ENCODE results near the gene PDZD8.

PDZD8 gene

DNA sequence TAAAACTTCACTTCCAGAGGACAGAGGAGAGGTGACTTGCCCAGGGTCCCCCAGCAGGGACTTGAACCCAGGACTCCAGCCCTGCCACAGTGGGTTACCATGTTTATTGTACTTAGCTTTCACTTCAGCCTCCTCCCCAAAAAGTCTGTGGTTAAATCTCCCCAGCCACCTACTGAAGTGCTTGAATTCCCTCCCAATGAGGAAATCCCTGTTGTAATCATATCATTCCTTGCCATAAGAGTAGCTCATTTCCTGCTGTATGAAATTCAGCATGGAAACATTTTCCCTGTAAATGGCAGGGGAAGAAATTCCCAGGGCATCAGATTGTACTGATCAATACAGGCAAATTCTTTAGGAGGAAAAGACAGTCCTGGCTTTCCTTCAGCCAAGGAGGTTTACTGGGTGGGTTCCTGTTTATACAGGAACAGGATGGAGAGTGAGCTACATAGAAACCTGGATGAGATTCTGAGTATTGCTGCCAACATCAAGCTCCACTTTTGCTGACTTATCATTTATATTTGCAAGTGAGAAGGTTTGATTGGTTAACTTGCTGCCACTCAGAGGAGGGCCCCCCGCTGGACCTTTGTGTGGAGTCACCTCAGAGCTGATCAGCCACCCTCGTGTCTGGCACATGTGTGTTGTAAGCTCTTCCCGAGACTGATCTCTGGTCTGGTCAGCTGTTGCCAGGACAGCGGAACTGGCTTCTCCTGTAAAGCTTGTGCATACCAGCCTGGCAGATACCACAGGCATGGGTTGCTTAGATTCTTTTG lies 16.4 kb upstream of the PDZD8 start:
- DNase-seq, result no peak

DNA sequence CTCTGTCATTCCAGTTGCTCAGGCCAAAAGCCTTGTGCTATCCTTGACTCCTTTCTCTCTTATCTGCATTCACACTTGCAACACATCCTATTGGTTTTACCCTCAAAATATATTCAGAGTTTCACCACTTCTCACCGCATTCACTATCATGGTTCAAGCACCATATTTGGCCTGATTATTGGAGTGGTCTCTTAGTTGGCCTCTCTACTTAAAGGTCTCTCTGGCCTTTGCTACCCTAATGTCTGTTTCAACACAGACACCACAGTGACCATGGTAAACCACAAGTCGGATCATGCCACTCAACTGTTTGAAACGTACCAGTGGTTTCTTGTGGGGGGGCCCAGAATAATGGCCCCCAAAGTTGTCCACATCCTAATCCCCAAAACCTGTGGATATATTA lies 15.2 kb upstream of the PDZD8 start:
- DNase-seq, result no peak

DNA sequence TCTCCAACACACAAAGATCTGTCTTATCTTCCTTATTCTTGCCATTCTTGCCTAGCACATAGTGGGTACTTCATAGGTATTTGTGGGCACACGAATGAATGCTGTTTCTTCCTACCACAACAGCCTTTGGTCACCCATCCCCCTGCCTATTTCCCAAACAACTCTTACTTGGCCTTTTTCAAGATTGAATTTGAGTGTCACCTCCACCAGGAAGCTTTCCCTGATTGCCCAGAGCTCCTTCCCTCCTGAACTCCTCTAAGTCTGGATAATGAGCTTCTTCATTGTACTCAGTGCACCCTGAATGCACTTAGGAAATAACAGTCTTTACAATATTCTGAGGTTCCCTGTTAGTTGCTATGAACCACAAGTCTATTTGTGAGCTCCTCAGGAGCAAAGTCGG lies 11.6 kb upstream of the PDZD8 start:
- DNase-seq, result no peak

DNA sequence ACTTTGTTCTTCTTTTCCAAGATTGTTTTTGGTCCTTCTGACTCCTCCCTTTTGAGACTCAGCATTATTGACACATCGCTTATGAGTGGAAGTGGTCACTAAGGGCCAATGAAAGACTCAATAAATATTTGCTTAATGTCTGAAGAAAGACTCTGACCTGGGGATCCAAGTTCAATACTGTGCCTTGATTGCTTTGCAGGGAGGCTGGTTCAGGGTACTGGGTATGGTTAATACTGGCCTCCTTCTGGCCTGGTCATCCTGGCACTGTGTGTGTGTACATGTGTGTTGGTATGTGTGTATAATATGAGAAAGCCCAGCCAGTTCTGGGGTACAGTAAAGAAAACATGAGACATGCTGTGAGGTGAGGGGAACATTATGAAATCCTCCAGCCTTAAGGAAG lies 7.6 kb upstream of the PDZD8 start:
- no peak for DNase-seq

DNA sequence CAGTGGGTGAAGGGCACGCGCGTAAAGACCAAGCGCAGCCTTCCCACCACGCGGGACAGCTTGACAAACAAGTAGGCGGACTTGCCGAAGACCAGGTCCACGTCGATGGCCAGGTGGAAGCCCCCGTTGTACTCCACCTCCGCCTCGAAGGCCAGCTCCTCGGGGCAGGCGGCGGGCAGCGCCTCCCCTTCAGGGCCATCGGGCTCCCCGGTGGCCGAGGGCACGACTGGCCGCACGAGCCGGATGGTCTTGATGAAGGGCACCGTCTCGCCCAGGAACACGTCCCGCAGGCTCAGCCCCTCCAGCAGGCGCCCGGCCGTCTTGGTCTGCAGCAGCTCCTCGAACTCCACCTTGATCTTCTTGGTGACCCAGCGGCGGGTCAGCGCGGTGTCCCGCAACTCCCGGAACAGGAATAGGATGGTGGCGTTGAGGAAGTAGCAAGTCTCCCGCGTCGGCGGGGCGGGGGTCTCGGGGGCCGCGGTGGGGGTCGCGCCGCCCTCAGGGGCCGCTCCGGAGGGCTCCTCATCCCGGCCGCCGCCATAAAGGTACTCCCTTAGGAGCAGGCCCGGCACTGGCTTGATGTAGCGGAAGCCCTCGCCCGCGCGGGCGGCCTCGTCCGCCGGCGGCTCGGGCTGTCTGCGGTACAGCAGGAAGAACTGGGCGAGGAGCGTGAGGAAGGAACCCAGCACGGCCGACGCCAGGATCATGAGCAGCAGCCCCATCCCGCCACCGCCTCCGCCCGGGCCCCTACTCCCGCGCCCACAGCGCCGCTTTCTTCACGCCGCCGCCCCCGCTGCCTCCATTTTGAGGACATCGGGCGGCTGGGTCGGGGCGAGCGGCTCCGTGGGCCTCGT lies 507 bp downstream of the PDZD8 start:
- no peak for DNase-seq

DNA sequence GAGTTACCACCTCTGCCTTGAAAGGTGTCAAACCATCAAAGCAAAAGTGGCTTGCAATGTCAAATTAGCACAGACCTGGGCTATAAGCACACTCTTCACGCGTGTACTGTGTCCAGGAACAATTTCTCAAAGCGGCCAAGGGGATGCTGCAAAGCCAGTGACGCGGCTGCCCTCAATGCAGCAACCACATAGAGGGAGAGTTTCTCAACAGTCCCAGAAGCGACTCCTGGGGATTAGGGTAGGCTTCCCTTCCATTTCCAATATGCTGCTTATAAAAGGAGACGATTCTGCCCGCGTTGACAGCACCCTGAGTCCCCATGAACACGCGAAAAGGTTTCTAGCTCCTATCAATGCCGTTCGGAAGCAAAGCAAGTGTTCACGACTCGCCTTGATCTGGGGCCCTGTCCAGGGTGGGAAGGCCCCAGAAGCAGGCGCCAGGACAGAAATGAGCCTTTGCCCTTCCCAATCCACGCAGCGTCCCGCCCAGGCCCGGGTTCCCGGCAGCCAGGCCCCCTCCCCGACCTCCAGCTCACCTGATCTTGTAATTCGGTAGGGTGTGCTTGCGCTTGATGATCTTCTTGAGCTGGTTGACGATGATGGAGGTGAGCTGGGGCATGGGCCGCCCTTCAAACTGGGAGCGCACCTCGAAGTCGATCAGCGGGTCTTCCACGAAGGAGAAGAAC lies 1.3 kb downstream of the PDZD8 start:
- peak; percentile 46 to 60 for DNase-seq

DNA sequence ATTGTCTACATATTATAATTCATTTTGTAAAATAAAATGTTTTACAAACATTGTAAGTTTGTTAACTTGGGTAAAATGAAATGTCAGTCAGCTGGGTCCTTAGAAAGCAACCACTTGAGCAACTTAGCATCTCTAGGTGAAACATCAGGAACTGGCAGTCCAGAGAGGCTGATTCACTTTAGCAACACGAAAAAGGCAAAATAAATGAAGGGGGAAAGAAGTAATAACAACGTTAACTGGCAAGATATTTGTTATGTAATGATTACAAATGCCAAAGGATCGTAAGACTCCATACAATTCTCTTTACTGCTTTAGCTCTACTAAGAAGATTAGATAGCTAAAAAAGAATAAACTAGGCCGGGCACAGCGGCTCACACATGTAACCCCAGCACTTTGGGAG lies 5.0 kb downstream of the PDZD8 start:
- DNase-seq, result no peak

DNA sequence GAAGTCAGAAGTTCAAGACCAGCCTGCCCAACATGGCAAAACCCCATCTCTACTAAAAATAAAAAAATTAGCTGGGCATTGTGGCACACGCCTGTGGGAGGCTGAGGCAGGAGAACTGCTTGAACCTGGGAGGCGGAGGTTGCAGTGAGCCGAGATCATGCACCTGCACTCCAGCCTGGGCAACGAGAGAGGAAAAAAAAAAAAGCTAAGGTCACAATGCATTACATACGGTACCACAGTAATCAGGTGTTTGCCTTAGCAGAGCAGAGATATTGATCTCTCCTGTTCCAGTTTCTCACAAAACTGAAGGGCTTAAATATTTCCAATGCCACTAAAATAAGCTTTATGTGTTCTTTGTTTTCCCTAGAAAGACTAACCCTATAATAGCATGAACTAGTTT lies 7.5 kb downstream of the PDZD8 start:
- no peak for DNase-seq

DNA sequence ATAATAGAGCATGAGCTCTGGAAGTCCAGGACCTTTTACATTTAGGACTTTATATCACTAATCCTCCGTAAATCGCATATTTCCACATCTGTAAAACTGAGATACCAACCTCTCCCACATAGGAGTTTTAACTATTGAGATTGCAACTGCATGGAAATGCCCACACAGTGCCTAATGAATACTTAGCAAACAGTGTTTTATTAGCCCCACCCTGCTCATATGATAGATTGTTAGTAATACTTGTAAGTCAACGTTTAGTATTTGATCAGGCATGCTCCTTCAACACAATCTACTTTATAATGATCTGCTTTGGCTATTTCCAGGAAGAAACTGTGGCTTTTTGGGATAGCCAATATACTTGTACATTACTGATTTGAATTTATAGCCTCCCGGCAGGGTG lies 8.5 kb downstream of the PDZD8 start:
- DNase-seq, result peak in 1 of 2 donors; percentile 12

DNA sequence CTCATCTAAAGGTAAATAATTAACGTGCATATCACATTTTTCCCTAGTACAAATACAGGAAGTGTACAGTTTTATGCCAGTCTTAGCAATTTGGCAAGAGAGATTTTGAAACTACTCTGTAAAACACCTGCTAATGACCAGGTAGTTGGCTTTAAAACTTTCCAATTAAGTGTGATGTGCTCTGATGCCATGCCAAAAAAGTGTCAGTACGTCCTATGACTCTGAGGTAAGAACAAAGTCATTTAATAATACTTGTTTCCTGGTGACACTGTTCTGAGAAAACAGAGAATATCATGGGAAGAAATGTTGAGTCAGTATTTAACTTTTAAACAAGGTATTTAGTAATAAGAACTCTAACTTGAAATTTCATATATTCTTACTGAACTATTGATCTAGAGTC lies 9.6 kb downstream of the PDZD8 start:
- DNase-seq, result no peak

DNA sequence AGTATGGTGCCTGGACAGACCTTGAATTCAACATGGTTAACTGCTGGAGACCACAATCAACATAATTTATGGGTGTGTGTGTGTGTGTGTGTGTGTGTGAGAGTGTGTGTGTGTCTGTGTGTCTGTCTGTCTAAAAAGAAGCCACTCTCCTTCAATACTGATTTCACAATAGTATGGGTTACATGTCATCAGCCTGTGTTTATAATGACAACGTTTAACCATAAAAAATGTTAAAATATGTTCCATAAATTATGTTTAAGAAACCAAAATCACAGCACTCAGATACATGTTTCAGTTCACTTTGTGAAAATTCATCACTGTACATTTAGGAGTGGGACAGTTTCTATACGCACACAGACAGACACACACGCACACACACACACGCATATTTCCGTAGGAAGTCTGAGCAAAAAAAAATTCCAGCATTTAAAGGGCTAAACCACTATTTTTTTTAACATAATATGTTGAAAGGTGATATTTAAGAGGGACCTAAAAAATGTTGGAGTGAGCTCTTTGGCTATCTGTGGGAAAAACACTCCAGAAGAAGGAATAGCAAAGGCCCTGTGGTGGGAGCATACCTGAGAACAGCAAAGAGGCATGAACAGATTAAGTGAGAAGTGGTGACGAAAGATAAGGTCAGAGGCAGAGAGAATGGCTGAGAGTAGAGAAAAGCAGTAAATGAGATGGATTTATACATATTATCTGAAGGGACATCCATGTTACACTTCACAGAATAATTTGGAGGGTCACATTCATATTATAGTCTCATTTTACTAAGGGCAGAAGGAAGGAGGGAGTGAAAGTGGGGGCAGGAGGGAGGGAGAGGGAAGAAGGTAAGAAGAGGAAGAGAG lies 10.9 kb downstream of the PDZD8 start:
- peak in 1 of 2 donors; percentile 14 for DNase-seq

DNA sequence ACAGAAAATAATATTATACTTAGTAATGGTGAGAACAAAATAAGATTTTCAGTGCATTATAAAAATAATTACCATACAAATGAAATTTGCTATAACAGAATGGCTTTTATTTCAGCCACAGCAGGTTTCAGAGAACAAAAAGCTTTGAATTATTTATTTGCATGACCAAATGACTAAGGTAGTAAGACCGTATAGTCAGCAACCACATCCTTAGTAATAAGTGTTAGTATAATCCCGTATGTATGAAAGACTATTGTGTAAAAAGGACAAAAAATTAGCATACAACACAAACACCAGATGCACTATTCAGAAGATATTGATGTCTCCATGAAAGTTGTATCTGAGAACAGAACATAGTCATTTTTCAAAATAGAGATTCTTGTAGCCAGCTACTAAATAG lies 12.2 kb downstream of the PDZD8 start:
- no peak for DNase-seq

DNA sequence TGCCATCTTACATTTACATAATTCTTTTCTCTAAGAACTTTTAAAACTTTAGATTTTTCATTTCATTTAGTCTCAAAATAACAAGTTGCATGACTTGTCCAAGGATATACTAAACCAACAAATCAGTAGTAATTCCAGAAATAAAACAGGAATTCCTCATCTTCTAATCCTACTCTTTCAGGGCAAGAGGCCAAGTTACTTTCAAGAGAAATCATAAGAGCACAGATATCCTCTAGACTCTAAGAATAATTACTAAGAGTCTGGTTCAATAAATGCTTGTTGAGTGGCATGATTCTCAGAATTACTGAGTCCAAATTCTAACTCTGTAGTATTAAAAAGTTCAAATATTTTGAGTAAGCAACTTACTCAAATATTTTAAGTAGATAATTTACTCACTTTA lies 12.9 kb downstream of the PDZD8 start:
- no peak for DNase-seq

DNA sequence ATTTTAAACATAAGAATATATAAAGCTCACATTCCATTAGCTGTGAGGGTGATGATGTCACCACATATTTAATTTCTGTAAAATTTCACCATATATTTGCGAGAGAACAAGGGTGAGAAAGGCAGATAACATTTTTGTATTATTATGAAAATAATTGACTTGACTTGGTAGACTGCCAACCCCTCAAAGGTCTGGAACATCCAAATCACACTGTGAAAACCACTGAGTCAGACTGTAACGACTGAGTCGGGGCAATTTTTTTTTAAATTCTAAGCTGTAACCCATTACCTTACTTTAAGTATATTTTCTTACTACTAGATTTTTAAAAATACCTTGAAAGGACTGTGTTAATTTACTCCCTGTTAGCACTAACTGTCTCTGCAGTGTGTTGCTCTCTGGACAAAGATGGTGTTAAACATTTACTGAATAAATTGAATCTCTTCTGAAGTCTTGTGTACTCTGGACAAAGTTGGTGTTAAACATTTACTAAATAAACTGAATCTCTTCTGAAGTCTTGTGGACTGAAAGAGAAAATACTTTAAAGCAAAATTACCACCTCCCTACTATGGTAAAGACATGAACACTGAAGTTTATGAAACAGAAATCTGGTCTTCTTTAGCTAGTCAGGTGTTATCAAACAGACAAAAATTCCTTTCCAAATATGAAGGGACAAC lies 14.1 kb downstream of the PDZD8 start:
- no peak for DNase-seq

DNA sequence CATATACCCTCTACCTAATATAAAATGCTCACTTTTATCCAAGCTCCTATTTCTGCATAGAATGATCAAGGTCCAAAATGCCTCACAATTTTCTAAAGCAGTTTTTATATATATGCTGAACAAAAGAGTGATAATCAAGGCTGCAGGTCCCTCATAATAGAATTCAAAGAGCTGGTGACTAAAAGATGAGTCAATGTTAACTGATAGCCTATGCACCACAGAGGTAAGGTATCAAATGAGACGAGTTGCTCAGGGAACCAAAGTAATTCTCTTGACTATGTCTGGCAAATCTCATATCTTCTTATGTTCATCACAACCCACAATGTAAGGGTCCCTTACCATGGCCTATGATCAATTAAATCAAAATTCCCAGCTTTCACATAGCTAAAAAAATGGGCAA lies 15.2 kb downstream of the PDZD8 start:
- DNase-seq, result no peak

DNA sequence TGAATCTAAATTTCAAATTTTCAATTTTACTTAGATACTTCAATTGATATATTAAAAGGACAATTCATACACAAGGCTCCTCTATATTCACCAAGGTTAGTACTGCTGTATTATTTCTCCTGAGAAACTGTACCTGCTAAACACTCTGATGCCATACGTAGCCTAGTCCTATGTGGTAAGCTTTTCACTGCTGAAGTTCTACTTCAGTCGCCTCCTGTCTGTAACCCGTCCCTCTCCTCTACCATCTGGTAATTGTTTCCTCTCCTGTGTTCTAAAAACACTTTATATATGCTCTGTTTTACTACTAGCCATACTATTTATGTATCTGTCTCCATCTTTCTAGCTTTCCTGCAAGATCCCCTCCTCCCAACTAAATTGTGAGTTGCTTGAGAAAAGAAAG lies 20.2 kb downstream of the PDZD8 start:
- no peak for DNase-seq

DNA sequence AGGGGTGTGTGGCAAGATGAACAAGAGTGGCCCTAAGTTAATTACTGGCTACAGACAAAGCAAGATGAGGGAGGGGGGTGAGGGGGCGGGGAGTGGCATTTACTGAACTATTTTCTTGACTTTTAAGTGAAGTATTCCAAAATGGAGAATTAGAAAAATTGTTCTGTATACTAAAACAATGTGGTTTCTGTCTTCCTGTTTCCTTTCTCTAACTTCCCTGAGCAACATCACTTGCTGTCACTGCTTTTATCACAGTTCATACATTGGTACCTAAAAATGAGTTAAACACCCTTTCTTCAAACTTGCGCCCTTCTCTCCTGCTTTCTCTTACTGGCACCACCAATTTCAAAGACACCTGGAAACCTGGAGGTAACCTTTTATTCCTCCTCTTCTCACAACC lies 21.6 kb downstream of the PDZD8 start:
- DNase-seq, result peak in 1 of 2 donors; percentile 26

DNA sequence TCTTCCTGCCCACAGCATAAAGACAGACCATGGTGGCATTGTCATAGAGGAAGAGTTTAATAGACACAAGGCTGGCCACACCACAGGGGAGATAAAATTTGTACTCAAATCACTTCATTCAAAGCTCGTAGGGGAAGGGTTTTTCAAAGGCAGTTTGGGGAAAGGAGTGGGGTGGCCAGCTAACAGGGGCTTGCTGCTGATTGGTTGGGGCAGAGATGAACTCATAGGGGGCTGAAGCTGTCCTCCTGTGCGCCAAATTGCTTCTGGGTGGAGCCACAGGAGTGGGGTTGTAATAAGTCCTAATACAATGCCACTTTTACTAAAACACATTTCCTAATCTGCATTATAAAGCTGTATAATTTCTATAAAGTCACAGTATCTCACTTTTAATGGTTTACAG lies 22.5 kb downstream of the PDZD8 start:
- DNase-seq, result no peak

DNA sequence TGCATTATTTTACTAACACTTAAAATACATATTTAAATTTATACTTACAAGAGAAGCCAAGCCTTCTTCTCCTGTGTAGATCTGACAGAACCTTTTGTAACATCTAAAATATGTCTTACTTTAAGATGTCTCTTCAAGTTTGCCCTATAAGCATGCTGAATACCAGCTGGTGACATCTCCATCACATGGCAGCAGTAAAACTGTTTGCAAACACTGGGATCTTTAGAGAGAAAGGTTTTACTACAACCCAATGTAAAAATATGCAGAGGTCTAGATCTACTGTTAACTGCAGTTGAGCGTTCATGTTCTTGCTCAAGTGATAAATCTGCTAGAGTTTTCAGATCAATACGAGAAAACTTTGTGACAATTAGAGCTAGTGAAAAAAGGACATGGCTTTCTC lies 23.2 kb downstream of the PDZD8 start:
- no peak for DNase-seq

DNA sequence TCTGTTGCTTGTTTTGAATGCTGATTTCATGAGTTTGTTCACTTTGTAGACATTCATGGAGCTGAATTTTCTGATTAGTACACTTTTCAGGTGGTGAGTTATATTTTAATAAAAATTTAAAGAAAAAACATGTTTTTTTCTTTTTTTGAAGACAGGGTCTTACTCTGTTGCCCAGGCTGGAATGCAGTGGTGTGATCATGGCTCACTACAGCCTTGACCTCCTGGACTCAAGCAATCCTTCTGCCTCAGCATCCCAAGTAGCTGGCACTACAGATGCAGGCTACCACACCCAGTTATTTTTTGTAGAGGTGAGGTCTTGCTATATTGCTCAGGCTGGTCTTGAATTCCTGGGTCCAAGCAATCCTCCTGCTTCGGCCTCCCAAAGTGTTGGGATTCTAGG lies 23.7 kb downstream of the PDZD8 start:
- DNase-seq, result no peak

DNA sequence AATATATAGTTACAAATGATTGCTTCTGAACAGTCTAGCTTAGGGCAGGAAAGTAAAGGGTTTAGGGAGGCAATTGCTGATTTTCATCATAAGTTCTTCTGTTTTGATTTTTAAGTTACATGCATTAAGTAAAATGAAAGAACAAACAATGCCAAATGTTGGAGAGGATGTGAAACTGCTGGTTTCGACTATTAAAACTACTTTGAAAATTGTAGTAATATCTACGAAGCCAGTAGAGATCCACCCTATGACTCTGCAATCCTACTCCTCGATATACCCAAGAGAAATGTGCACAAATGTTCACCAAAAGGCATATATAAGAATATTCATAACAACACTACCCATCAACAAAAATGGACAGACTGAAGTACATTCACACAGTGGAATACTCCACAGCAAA lies 24.3 kb downstream of the PDZD8 start:
- DNase-seq, result peak in 1 of 2 donors; percentile 10

DNA sequence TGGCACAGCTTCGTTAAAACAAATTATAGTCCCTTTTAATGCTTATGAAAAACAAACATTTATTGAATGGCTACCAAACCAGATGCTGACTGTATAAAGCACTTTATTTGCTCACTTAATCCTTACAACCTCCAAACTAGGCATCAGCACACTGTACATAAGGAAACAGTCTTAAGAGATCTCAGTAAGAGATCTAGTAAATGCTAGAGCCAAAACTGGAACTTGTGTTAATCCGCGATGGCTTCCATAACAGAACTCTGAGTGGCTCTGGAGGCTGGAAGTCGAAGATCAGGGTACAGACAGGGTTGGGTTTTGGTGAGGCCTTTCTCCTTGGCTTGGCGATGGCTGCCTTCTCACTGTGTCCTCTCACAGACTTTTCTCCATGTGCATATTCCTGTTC lies 27.0 kb downstream of the PDZD8 start:
- DNase-seq, result no peak

Measured in inflammatory macrophage treated with lipopolysaccharide for 1 hour (primary cell).